ENCODE results near the gene MUS81. TPM values are rescaled to one million over a fixed set of nuclear protein-coding genes. Genes with fewer than 3 reads are reported as not detected.
A peak's percentile ranks its signal among the peaks of the same experiment; 100 is the strongest.
"Not testable (repeated sequence)": the region's sequence is repeated elsewhere in the genome, so short reads cannot be mapped to it uniquely, and the experiment has no call there.

Gene MUS81
- total RNA-seq, 1 donor from 2014 or later: 114 TPM

DNA sequence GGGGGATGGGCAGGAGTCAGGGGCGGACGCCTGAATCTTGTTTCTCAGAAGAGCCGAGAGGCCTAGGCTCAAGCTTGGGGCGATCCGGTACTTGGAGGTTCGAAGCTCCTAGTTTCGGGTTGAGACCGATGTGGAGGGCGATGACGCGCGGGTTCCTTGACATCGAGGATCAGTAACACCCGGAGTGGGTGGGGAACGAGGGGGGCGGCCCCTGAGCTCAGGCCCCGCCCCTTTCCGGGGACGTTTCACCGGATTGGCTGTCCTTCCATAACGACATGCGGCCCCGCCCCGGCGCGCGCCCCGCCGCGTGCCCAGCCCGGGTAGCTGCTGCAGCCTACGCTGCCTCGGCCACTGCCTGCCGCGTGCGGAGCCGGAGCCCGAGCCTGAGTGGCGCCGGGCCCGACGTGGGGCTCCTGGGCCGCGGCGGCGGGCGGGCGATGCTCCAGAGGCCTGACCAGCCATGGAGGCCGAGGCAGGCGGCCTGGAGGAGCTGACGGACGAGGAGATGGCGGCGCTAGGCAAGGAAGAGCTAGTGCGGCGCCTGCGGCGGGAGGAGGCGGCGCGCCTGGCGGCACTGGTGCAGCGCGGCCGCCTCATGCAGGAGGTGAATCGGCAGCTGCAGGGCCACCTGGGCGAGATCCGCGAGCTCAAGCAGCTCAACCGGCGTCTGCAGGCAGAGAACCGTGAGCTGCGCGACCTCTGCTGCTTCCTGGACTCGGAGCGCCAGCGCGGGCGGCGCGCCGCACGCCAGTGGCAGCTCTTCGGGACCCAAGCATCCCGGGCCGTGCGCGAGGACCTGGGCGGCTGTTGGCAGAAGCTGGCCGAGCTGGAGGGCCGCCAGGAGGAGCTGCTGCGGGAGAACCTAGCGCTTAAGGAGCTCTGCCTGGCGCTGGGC, 30.3 kb downstream of the MUS81 start, which contains the start of gene CCDC85B:
Gene CCDC85B, plus strand, starts transcription at position 350 of the 895 bp plus-strand sequence. Its CDS starts 111 bp downstream, at position 461.
- Mint-ChIP-seq H3K27ac (ENCODE audit: unreplicated experiment) (peak within 1 kb of the TSS; percentile 84), H3K4me1 (ENCODE audit: low read depth, unreplicated experiment) (peaks cover 29% of the 10 kb centered on the region), H3K4me3 (ENCODE audit: unreplicated experiment) (peak within 1 kb of the TSS; percentile 97), H3K9me3 (ENCODE audit: unreplicated experiment) (peaks cover 25% of the 10 kb centered on the region), H3K36me3 (ENCODE audit: unreplicated experiment) (no peaks in the 10 kb centered on the region), H3K27me3 (ENCODE audit: unreplicated experiment) (peaks cover 18% of the 10 kb centered on the region)
- DNase-seq: peak; percentile 97
- TF ChIP-seq, protein P1, sequence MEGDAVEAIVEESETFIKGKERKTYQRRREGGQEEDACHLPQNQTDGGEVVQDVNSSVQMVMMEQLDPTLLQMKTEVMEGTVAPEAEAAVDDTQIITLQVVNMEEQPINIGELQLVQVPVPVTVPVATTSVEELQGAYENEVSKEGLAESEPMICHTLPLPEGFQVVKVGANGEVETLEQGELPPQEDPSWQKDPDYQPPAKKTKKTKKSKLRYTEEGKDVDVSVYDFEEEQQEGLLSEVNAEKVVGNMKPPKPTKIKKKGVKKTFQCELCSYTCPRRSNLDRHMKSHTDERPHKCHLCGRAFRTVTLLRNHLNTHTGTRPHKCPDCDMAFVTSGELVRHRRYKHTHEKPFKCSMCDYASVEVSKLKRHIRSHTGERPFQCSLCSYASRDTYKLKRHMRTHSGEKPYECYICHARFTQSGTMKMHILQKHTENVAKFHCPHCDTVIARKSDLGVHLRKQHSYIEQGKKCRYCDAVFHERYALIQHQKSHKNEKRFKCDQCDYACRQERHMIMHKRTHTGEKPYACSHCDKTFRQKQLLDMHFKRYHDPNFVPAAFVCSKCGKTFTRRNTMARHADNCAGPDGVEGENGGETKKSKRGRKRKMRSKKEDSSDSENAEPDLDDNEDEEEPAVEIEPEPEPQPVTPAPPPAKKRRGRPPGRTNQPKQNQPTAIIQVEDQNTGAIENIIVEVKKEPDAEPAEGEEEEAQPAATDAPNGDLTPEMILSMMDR (IDR thresholded peaks at IDR 0.05; ENCODE audit: partially characterized antibody, unreplicated experiment): peak; percentile 24

DNA sequence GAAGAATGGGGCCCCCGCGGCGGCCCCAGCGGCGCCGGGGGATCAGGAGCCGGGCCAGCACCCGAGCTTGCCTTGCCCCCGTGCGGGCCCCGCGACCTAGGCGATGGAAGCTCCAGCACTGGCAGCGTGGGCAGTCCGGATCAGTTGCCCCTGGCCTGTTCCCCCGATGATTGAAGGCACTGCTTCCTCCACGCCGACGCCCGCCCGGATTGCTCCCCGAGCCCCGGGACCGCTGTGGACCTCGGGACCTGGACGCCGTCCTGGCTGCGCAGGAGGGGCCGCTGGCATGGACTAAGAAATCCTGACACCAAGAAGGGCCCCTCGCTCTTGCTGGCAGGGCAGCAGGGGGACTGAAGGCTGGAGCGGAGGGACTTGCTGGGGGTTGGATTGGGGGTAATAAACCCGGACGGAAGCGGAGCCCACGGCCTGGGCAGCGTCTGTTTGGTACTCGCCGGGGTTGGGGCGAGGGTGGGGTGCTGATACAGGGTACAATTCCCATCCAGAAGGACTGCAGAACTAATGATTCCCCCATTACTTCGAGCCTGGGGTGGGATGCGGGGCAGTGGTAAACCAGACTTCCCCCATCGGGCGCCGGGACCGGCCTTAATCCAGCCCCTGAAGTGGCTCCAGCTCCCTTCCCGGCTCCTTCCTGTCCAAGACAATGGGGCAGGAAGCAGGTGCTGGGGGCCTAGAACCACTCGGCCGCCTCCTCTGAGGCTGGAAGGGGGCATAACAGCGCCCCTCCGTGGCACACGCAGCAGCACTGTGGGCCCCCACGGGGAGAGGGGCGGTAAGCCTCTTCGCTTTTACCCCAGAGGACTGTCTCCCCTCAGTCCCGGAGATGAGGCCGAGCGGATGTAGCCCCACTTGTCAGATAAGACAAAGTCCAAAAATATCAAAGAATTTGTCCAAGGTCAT, 31.2 kb downstream of the MUS81 start:
- H3K9me3 Mint-ChIP-seq (ENCODE audit: unreplicated experiment): peaks cover 24% of the 10 kb centered on the region
- peaks cover 29% of the 10 kb centered on the region for H3K4me1 Mint-ChIP-seq (ENCODE audit: low read depth, unreplicated experiment)
- H3K4me3 Mint-ChIP-seq (ENCODE audit: unreplicated experiment): peak overlapping the region; percentile 74
- peaks cover 22% of the 10 kb centered on the region for H3K27me3 Mint-ChIP-seq (ENCODE audit: unreplicated experiment)
- DNase-seq: no peak
- no peaks in the 10 kb centered on the region for H3K36me3 Mint-ChIP-seq (ENCODE audit: unreplicated experiment)
- no peak overlapping the region for H3K27ac Mint-ChIP-seq (ENCODE audit: unreplicated experiment)
- TF ChIP-seq, protein P1 (IDR thresholded peaks at IDR 0.05; ENCODE audit: partially characterized antibody, unreplicated experiment): no peak

DNA sequence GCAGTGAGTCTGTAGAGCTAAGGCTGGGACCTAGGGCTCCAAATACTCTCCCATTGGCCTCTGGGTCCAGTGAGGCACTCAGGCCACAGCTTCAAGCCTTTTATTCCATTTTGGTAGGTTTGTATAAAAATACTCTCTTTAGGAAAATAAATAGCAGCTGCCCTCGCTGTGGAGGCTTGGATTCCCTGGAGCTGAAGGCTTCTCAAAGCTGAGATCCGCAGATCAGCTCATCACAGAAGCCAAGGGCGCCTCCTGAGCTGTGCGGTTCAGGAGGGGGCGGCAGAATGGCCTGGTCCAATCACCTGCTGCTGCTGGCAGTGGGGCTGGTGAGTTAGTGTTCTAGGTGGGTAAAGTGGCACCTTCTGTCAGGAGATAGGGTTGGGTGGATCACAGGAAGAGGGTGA, 31.9 kb downstream of the MUS81 start:
- H3K4me3 Mint-ChIP-seq (ENCODE audit: unreplicated experiment): peak overlapping the region; percentile 74
- peak overlapping the region; percentile 41 for H3K27ac Mint-ChIP-seq (ENCODE audit: unreplicated experiment)
- not testable (repeated sequence) for H3K36me3 Mint-ChIP-seq (ENCODE audit: unreplicated experiment); DNase-seq
- H3K9me3 Mint-ChIP-seq (ENCODE audit: unreplicated experiment): peaks cover 18% of the 10 kb centered on the region
- peaks cover 23% of the 10 kb centered on the region for H3K4me1 Mint-ChIP-seq (ENCODE audit: low read depth, unreplicated experiment)
- H3K27me3 Mint-ChIP-seq (ENCODE audit: unreplicated experiment): peaks cover 22% of the 10 kb centered on the region

DNA sequence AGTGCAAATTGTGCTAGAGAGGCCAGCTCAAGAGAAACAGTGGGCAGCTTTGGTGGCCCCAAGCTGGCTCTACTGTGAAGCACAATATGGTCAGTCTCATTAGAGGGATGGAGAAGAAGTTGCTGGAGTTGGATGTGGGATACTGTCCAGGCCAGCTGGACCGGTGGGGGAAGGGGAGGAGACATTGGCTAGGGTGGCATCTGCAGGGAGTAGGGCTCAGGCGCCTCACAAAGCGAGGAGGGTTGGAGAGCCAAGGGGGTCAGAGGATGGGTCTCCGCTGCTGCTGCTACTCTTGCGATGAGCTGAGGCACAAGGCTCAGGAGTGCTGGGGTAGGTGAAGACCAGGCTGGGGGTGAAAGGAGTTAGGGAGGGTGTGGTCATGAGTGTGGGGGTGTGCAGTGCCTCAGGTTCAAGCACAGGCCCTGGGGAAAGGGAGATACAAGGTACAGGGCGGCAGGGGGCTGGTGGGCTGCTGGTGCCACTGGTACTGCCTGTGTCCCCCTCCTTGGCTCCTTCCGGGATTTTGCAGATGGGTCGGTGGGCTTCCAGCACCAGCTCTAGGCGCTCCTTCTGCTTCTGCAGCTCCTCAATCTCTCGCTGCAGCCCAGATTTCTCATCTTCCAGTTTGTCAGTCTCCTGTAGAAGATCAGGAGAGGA, 32.6 kb downstream of the MUS81 start:
- H3K4me1 Mint-ChIP-seq (ENCODE audit: low read depth, unreplicated experiment): peaks cover 23% of the 10 kb centered on the region
- peak overlapping the region; percentile 74 for H3K4me3 Mint-ChIP-seq (ENCODE audit: unreplicated experiment)
- no peak for DNase-seq
- peaks cover 18% of the 10 kb centered on the region for H3K9me3 Mint-ChIP-seq (ENCODE audit: unreplicated experiment)
- no peaks in the 10 kb centered on the region for H3K36me3 Mint-ChIP-seq (ENCODE audit: unreplicated experiment)
- TF ChIP-seq, protein P1 (IDR thresholded peaks at IDR 0.05; ENCODE audit: partially characterized antibody, unreplicated experiment): no peak
- peaks cover 21% of the 10 kb centered on the region for H3K27me3 Mint-ChIP-seq (ENCODE audit: unreplicated experiment)
- H3K27ac Mint-ChIP-seq (ENCODE audit: unreplicated experiment): peak overlapping the region; percentile 41

DNA sequence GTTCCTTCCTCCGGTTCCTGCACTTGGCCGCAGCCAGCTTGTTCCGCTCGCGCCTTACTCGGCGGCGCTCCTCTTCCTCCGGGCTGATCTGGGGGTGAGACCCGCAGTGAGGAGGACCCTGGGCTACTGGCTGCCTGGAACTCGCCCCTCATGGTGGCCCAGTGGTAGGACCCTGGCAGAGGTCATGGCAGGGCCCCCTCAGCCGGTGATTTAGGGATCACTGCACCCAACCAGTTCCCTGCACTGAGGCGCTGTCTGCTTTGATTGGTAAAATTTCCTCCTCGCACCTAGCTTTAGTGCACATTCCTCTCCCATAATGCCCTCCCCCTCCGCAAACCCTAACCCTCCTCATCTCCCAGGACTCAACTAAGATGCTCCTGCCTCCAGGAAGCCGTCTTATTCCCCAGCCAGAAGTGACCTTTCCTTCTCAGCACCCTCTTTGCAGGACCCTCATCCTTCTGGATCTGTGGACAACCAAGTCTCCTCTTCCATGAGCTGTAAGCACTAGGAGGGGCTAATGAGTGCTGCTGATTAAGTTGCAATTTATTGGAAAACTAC, 33.9 kb downstream of the MUS81 start:
- peaks cover 13% of the 10 kb centered on the region for H3K9me3 Mint-ChIP-seq (ENCODE audit: unreplicated experiment)
- peaks cover 14% of the 10 kb centered on the region for H3K27me3 Mint-ChIP-seq (ENCODE audit: unreplicated experiment)
- peaks cover 18% of the 10 kb centered on the region for H3K4me1 Mint-ChIP-seq (ENCODE audit: low read depth, unreplicated experiment)
- no peak for DNase-seq
- TF ChIP-seq, protein P1 (IDR thresholded peaks at IDR 0.05; ENCODE audit: partially characterized antibody, unreplicated experiment): no peak
- H3K4me3 Mint-ChIP-seq (ENCODE audit: unreplicated experiment): no peak overlapping the region
- no peak overlapping the region for H3K27ac Mint-ChIP-seq (ENCODE audit: unreplicated experiment)
- H3K36me3 Mint-ChIP-seq (ENCODE audit: unreplicated experiment): no peaks in the 10 kb centered on the region

Data from glutamatergic neuron (in vitro differentiated cells).